ENCODE measurements around the gene GAL3ST1.

DNA sequence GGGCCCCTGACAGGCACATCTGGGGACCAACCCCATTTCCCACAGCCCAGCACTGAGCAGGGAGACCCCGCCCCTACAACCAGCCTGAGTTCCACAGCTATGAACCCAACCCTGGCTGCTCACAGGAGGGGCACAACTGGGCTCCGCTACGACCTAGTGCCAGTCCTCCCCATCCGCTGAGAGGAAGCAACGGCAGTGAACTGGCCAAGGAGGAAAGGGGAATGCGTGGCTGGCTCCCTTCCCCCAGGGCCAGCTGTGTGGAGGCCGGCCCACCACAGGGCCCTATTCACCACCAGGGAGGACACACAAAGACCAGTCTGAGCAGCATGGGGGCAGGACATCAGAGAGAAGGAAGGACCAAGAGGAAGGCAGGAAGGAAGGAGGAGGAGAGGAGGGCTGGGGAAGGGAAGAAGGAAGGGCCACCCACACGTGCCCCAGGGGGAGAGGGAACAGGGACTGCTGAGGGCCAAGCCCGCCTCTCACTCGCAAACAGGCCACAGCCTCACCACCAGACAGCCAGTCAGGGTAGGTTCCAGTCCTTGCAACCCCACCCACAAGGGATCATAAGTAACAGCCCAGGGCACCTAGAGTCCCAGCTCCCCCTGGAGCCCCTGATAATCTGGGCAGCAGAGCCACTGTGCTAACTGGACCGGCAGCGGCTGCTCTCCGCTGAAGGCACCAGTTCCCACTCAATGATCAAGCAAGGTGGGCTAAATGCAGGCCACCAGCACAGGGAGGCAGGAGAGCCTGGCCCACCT is 8.5 kb upstream of the GAL3ST1 start:
- TF ChIP-seq, protein P1, sequence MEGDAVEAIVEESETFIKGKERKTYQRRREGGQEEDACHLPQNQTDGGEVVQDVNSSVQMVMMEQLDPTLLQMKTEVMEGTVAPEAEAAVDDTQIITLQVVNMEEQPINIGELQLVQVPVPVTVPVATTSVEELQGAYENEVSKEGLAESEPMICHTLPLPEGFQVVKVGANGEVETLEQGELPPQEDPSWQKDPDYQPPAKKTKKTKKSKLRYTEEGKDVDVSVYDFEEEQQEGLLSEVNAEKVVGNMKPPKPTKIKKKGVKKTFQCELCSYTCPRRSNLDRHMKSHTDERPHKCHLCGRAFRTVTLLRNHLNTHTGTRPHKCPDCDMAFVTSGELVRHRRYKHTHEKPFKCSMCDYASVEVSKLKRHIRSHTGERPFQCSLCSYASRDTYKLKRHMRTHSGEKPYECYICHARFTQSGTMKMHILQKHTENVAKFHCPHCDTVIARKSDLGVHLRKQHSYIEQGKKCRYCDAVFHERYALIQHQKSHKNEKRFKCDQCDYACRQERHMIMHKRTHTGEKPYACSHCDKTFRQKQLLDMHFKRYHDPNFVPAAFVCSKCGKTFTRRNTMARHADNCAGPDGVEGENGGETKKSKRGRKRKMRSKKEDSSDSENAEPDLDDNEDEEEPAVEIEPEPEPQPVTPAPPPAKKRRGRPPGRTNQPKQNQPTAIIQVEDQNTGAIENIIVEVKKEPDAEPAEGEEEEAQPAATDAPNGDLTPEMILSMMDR (IDR thresholded peaks at IDR 0.05; ENCODE audit: low read depth, low read length, poor library complexity, severe bottlenecking) = no peak
- no peak for TF ChIP-seq EZH2phosphoT487 (IDR thresholded peaks at IDR 0.05; ENCODE audit: borderline replicate concordance, low read length)
